GM21515 (cell line): ENCODE measurements around the gene SLC4A2.

ENCODE experiments used
- ATAC-seq: cut with Tn5 transposase; IDR thresholded peaks from one replicate; pipeline ENCODE4 v1.9.1; 2021; ENCODE audit not compliant: unreplicated experiment

SLC4A2 gene

GRCh38 chr7:151045262-151045661 lies 14.1 kb upstream of the SLC4A2 start:
- no peak for ATAC-seq

- no peak for ATAC-seq
These were observed 13.4 kb upstream of the SLC4A2 start for GRCh38 chr7:151045967-151046366.

- ATAC-seq: no peak
These were observed 12.5 kb upstream of the SLC4A2 start for GRCh38 chr7:151046603-151047573.

GRCh38 chr7:151047976-151048815 lies 11.2 kb upstream of the SLC4A2 start, which contains the start of gene ASIC3:
TSS of gene ASIC3 (plus strand) at chr7:151048531. CDS start at chr7:151048886, 355 bp downstream.
- ATAC-seq: no peak

- ATAC-seq: no peak
These were observed 10.4 kb upstream of the SLC4A2 start for GRCh38 chr7:151048911-151049463.

- ATAC-seq: no peak
These were observed 8.3 kb upstream of the SLC4A2 start for GRCh38 chr7:151051108-151051507.

GRCh38 chr7:151053096-151053495 lies 6.3 kb upstream of the SLC4A2 start:
- ATAC-seq: no peak

GRCh38 chr7:151053751-151054150 lies 5.6 kb upstream of the SLC4A2 start:
- ATAC-seq: no peak

GRCh38 chr7:151056283-151056665 lies 3.1 kb upstream of the SLC4A2 start:
- no peak for ATAC-seq

- no peak for ATAC-seq
These were observed 2.5 kb upstream of the SLC4A2 start for GRCh38 chr7:151056666-151057505.

- peak; percentile 9 for ATAC-seq
These were observed 1.8 kb upstream of the SLC4A2 start, which contains the start of gene CDK5 for GRCh38 chr7:151057506-151057988. TSS of gene CDK5 (minus strand) at chr7:151057897. CDS start at chr7:151057848, 49 bp downstream.

- ATAC-seq: peak; percentile 86
These were observed 1.2 kb upstream of the SLC4A2 start for GRCh38 chr7:151057989-151058780.

GRCh38 chr7:151058781-151059366 lies 515 bp upstream of the SLC4A2 start:
- ATAC-seq: no peak

GRCh38 chr7:151060113-151060415 lies 675 bp downstream of the SLC4A2 start:
- ATAC-seq: no peak

GRCh38 chr7:151060416-151061212 lies 1.2 kb downstream of the SLC4A2 start:
- no peak for ATAC-seq

- ATAC-seq: no peak
These were observed 2.1 kb downstream of the SLC4A2 start for GRCh38 chr7:151061213-151062110.

- no peak for ATAC-seq
These were observed 2.7 kb downstream of the SLC4A2 start for GRCh38 chr7:151062111-151062398.
